GM19467 (cell line): Measurements from ENCODE around the gene RETREG2.

Experiments
- ATAC-seq: cut with Tn5 transposase; IDR thresholded peaks from one replicate; pipeline ENCODE4 v1.9.1; 2021; ENCODE audit warnings: mild to moderate bottlenecking, moderate library complexity; ENCODE audit not compliant: unreplicated experiment

RETREG2 gene

GRCh38 chr2:219213486-219214071 is 35.5 kb downstream of the RETREG2 start:
- ATAC-seq, result no peak

- no peak for ATAC-seq
Measured at GRCh38 chr2:219214141-219214540, 36.1 kb downstream of the RETREG2 start.

- ATAC-seq, result no peak
Measured at GRCh38 chr2:219214786-219215185, 36.7 kb downstream of the RETREG2 start.

- no peak for ATAC-seq
Measured at GRCh38 chr2:219215871-219216534, 37.9 kb downstream of the RETREG2 start.

- no peak for ATAC-seq
Measured at GRCh38 chr2:219216535-219216915, 38.5 kb downstream of the RETREG2 start.

- peak; percentile 8 for ATAC-seq
Measured at GRCh38 chr2:219218217-219218731, 40.2 kb downstream of the RETREG2 start.

- peak; percentile 72 for ATAC-seq
Measured at GRCh38 chr2:219218732-219219701, 40.9 kb downstream of the RETREG2 start, which contains the start of gene ABCB6. ABCB6 (minus strand) TSS chr2:219218958; CDS start chr2:219218673, 285 bp downstream.

- no peak for ATAC-seq
Measured at GRCh38 chr2:219219784-219220532, 41.9 kb downstream of the RETREG2 start.

GRCh38 chr2:219220652-219221402 is 42.8 kb downstream of the RETREG2 start:
- ATAC-seq, result no peak

GRCh38 chr2:219221957-219222518 is 44.0 kb downstream of the RETREG2 start:
- no peak for ATAC-seq

- no peak for ATAC-seq
Measured at GRCh38 chr2:219223831-219224610, 45.9 kb downstream of the RETREG2 start.

- ATAC-seq, result no peak
Measured at GRCh38 chr2:219225350-219225749, 47.3 kb downstream of the RETREG2 start.

- no peak for ATAC-seq
Measured at GRCh38 chr2:219228041-219228910, 50.2 kb downstream of the RETREG2 start.

GRCh38 chr2:219228911-219229304 is 50.8 kb downstream of the RETREG2 start:
- no peak for ATAC-seq

- ATAC-seq, result peak; percentile 94
Measured at GRCh38 chr2:219229305-219230058, 51.4 kb downstream of the RETREG2 start, which contains the start of the genes ANKZF1 and ATG9A. ANKZF1 (plus strand) TSS chr2:219229806; CDS start chr2:219230258, 452 bp downstream. ATG9A (minus strand) TSS chr2:219229636; CDS start chr2:219228024, 1,612 bp downstream.

- ATAC-seq, result no peak
Measured at GRCh38 chr2:219230059-219230540, 52.0 kb downstream of the RETREG2 start.

- ATAC-seq, result no peak
Measured at GRCh38 chr2:219234331-219234730, 56.3 kb downstream of the RETREG2 start.
